Measurements from ENCODE around the gene CDH24.

DNA sequence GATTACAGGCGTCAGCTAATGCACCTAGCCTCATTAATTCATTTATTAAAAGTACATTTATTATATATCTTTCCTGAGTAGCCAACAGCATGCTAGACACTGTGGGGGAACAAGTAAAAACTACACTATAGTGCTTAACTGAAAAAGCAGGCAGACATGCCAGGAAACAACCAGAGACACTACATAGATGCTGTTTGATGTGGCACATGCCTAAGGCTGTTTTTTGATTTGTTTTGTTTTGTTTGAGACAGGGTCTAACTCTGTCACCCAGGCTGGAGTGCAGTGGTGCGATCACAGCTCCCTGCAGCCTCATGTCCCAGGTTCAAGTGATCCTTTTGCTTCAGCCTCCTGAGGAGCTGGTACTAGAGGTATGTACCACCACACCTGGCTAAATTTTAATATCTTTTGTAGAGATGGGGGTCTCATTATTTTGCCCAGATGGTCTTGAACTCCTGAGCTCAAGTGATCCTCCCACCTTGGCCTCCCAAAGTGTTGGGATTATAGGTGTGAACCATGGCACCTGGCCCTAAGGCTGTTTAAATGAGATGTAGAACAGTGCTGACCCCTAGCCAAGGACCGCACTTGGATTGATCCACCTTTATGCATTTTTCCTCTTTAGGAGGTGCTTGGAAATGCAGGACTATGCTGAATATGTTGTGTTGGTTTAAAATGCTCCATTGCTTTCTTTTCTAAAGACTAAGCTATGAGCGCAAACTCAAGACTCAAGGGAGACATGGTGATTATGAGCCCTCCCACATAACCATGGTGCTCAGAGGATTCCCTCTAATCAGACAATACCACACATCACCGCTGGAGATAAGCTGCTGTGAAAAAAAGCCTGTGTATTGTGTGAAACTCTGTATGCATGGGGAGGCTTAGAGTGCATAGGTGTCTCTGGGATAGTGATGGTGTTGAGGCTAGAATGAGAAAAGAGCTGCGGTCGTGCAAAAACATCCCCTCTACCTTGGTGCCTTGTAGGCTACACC, 36.9 kb downstream of the CDH24 start:
- TF ChIP-seq, protein P1, sequence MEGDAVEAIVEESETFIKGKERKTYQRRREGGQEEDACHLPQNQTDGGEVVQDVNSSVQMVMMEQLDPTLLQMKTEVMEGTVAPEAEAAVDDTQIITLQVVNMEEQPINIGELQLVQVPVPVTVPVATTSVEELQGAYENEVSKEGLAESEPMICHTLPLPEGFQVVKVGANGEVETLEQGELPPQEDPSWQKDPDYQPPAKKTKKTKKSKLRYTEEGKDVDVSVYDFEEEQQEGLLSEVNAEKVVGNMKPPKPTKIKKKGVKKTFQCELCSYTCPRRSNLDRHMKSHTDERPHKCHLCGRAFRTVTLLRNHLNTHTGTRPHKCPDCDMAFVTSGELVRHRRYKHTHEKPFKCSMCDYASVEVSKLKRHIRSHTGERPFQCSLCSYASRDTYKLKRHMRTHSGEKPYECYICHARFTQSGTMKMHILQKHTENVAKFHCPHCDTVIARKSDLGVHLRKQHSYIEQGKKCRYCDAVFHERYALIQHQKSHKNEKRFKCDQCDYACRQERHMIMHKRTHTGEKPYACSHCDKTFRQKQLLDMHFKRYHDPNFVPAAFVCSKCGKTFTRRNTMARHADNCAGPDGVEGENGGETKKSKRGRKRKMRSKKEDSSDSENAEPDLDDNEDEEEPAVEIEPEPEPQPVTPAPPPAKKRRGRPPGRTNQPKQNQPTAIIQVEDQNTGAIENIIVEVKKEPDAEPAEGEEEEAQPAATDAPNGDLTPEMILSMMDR (IDR thresholded peaks at IDR 0.05), result no peak
- TF ChIP-seq POLR2A (IDR thresholded peaks at IDR 0.05), result no peak

Measured in right lobe of liver (tissue), 4 donors.